IPS DF 6.9 (cell line): ENCODE results near the gene ZFP2.

Experiments used
- DNase-seq: peaks from one replicate; pipeline ENCODE4 v3.0.0-alpha.2; 2013; ENCODE audit warnings: low read depth, low spot score
- H3K27ac ChIP-seq: one replicate; pipeline ENCODE4 v1.5.1; 2013; ENCODE audit warnings: low read length, control low read depth
- H3K27me3 ChIP-seq: 2 replicates; pipeline ENCODE4 v1.6.1; 2013; ENCODE audit warnings: mild to moderate bottlenecking, low read length; ENCODE audit not compliant: control insufficient read depth, insufficient read depth
- H3K36me3 ChIP-seq: 2 replicates; pipeline ENCODE4 v1.6.1; 2013; ENCODE audit warnings: low read length; ENCODE audit not compliant: control insufficient read depth, insufficient read depth
- H3K4me1 ChIP-seq: 2 replicates; pipeline ENCODE4 v1.6.1; 2013; ENCODE audit warnings: low read length; ENCODE audit not compliant: control insufficient read depth, insufficient read depth
- H3K4me3 ChIP-seq: 2 replicates; pipeline ENCODE4 v1.5.1; 2013; ENCODE audit warnings: mild to moderate bottlenecking, low read length
- H3K9me3 ChIP-seq: 2 replicates; pipeline ENCODE4 v1.6.1; 2013; ENCODE audit warnings: low read length, inconsistent platforms; ENCODE audit not compliant: control insufficient read depth, insufficient read depth
- WGBS: extraction: QIAGEN DNeasy Blood & Tissue Kit; methylation state at CpG from one replicate; pipeline ENCODE4 v1.1.7; 2013; ENCODE audit warnings: mixed read lengths, missing lambda C conversion rate; ENCODE audit not compliant: insufficient read length, insufficient coverage; 5-methylcytosine and 5-hydroxymethylcytosine counted together

ZFP2 gene

DNA sequence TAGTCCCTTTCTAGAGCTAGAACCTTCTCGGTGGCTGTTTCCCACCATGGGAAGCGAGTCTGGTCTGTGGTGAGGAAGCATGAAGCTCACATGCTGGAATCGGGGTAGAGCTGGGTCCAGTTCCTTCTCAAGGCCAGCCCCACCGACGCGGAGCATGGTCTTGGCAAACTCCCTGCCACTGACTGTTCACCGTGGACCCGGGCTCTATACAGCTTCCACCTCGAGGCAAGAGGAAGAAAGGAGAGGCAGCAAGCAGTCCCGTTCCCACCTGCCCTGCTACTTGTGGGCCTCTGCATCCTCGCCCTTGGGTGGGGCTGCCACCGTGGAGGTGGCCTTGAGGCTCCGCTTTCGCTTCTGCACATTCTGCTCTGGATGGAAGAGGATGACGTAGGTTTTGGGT lies 85.7 kb downstream of the ZFP2 start:
- WGBS = no CpG with 5 or more reads among the region's 15 CpGs
- Histone ChIP-seq H3K27me3 (no peaks in the 10 kb centered on the region), H3K4me3 (no peak overlapping the region), H3K4me1 (no peaks in the 10 kb centered on the region), H3K36me3 (no peaks in the 10 kb centered on the region; the same call in 1 of the 2 replicates), H3K9me3 (peaks cover 20% of the 10 kb centered on the region), H3K27ac (no peak overlapping the region)
- DNase-seq = no peak
